GM10266 (cell line): ENCODE results near the gene TNS3.

Source experiments
- DNase-seq: peaks from one replicate; pipeline ENCODE4 v3.0.0; 2012; ENCODE audit errors: extremely low spot score
- TF ChIP-seq, protein P1 (sequence below): IDR thresholded peaks from 2 replicates; pipeline ENCODE4 v1.5.1; 2012; ENCODE audit warnings: mild to moderate bottlenecking, low read depth; ENCODE audit not compliant: control insufficient read depth, insufficient read depth; ENCODE audit errors: missing control alignments

The TNS3 gene

GRCh38 chr7:47354831-47355541 lies 226.9 kb downstream of the TNS3 start:
- TF ChIP-seq, protein P1, sequence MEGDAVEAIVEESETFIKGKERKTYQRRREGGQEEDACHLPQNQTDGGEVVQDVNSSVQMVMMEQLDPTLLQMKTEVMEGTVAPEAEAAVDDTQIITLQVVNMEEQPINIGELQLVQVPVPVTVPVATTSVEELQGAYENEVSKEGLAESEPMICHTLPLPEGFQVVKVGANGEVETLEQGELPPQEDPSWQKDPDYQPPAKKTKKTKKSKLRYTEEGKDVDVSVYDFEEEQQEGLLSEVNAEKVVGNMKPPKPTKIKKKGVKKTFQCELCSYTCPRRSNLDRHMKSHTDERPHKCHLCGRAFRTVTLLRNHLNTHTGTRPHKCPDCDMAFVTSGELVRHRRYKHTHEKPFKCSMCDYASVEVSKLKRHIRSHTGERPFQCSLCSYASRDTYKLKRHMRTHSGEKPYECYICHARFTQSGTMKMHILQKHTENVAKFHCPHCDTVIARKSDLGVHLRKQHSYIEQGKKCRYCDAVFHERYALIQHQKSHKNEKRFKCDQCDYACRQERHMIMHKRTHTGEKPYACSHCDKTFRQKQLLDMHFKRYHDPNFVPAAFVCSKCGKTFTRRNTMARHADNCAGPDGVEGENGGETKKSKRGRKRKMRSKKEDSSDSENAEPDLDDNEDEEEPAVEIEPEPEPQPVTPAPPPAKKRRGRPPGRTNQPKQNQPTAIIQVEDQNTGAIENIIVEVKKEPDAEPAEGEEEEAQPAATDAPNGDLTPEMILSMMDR: no peak

DNA sequence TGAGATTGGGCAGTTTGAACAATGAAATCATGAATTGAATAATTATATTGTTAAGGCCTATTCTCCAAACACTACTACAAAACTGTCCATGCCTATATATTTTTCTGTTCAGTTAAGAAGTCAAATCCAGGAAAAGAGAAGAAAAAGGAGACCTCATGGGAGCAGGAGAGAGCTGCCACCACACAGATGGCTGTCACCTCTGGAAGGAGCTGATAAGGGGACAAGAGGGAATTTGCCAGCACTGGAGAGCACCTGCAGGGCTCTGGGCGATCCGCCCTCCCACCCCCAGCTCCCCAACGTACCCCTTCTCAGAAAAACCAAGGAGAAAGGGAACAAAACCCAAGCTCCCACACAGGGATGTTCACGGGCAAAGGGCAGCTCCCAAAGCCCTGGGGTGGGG lies 227.8 kb downstream of the TNS3 start:
- no peak for DNase-seq
- TF ChIP-seq, protein P1: no peak

More at GRCh38 chr7:47354831-47355541, 226.9 kb downstream of the TNS3 start:
- DNase-seq: no peak

GRCh38 chr7:47352394-47352968 lies 229.4 kb downstream of the TNS3 start:
- DNase-seq: no peak
- TF ChIP-seq, protein P1: no peak

DNA sequence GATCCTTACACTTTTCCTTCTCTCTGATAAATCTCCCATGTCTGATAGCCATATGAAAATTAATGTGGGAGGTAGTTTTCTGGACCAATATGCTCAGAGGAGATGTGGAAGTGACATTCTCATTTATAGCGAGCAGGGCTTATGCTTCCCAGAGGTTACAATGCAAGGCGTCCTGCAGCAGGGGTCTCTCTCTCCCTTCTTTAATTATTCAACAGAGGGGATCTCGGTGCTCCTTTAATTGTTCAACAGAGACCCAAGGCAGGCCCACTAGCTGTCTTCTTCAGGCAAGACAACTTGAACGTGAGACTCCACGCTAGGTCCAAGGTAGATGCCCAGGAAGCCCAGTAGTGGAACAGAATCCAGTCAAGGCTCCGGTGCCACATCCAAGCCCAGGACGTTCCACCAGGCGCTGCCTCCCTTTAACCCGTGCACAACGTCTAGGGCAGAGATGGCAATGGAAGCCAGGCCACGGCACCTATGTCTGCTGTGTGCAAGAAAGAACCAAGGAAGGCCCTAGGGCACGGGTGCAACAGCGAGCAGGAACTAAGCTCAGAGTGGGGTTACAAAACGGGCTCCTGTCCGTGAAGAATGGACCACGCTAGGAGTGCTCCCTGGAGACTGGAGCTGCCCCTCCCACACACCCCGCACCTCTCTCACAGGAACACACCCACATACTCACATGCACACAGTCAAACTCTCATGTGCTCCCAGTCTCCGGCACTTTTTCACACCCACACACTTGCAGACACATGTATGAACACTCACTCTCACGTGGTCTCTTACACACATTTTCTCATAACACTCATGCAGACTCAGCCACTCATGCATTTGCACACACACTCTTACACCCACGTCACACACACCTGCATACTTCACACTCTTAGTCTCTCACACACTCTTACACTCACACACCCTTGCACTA lies 230.4 kb downstream of the TNS3 start:
- TF ChIP-seq, protein P1: no peak
- no peak for DNase-seq

DNA sequence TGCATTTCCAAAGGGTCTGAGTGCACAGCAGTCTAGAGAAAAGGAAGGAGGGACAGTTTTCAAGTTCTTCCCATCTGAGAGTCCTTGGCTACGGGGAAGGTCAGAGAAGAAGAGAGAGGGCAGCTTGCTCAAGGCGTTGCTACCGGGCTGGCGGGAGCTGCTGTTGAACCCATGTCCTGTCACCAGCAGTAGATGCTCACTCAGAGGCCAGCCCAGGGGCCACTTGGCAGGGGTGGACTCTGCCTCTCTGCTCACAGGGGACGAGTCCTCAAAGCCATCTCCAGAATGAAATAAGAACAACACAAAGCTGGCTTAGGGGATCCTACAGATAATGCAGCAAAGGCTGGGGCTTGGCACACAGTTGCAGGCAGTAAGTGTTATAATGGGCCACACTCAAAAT lies 231.5 kb downstream of the TNS3 start:
- TF ChIP-seq, protein P1: no peak
- DNase-seq: no peak

DNA sequence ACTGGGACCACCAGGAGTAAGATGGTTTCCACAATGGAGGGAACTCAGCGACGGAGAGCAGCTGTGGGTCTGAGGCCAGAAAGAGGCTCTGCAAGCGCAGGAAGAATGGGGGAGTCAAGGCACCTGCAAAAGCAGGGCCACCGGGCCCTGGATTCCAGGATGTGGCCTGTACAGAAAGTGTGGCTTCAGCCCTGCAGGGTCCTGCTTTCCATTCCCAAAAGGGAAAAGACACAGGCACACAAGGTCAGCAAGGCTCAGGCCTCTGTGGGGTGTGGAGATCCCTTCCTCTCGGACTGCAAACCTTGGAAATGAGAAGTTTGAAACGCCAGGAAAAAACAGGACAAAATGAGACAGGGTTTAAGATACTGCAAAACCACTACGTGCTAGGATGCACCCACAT lies 232.5 kb downstream of the TNS3 start:
- DNase-seq: no peak
- TF ChIP-seq, protein P1: no peak

DNA sequence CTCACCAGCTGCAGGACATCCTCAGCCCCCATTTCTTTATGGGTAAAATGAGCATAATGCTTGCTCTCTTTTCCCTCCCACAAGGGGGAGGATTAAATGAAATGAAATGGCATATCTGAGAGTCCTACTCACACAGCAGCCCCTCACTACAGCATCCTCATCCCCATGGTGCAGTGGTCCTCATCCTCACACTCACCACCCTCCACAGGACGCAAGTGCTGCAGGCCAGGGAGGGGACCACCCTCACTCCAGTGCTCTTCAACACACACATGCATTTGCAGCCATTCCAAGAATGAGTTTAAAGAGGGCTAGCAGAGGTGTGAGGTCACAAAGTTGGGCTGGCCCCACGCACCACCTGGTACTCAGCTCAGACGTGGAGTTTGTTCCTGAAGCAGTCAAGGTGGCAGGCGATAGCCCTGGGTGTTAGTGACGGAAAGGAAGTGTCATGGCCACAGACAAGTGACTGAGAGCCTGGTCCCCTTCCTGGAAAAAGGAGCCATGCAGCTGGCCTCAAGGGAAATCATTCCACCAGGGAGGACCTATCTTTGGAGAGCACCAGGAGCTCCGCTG lies 234.0 kb downstream of the TNS3 start:
- TF ChIP-seq, protein P1: no peak
- no peak for DNase-seq
